Tibial artery (tissue), 4 donors: ENCODE data around the gene PPIB.

Source experiments
- DNase-seq, 2 donors: peaks; one replicate each; pipeline ENCODE4 v3.0.0-alpha.2; 2019
- H3K27ac ChIP-seq, 2 donors: fragments of 200-600 bp; sonication (generic) in 1 of 2; 1 replicate in 1 of 2; 2 replicates in 1 of 2; pipeline ENCODE4 v1.5.1; 2018 to 2019; ENCODE audit warnings: mild to moderate bottlenecking in 1 of 2
- H3K27me3 ChIP-seq, 2 donors: fragments of 200-600 bp; sonication (generic) in 1 of 2; one replicate each; pipeline versions ENCODE4 v1.5.1 to v1.6.0; 2016 to 2019
- H3K36me3 ChIP-seq, 3 donors: fragments of 200-600 bp; sonication (generic) in 2 of 3; one replicate each; pipeline ENCODE4 v1.5.1; 2016 to 2019; ENCODE audit warnings: mild to moderate bottlenecking in 2 of 3
- H3K4me1 ChIP-seq, 4 donors: fragments of 200-600 bp; sonication (generic) in 2 of 4; 1 replicate in 3 of 4; 2 replicates in 1 of 4; pipeline ENCODE4 v1.5.1; 2016 to 2019
- H3K4me3 ChIP-seq, 2 donors: fragments of 200-600 bp; sonication (generic) in 1 of 2; 1 replicate in 1 of 2; 2 replicates in 1 of 2; pipeline ENCODE4 v1.5.1; 2018 to 2019; ENCODE audit warnings: mild to moderate bottlenecking in 2 of 2
- H3K9me3 ChIP-seq, 3 donors: fragments of 200-600 bp; sonication (generic) in 1 of 3; one replicate each; pipeline ENCODE4 v1.5.1; 2016 to 2019
- CTCF ChIP-seq, 2 experiments: fragments of 200-600 bp in 1 of 2; fragments of 450-650 bp in 1 of 2; IDR thresholded peaks; one replicate each; pipeline ENCODE4 v1.5.1; 2017 to 2019; ENCODE audit warnings: antibody characterized with exemption in 2 of 2, mild to moderate bottlenecking in 1 of 2, moderate library complexity in 1 of 2
- intact Hi-C: fragments of 100-400 bp; cut with DNase I; formaldehyde crosslinking; loops from one replicate; pipeline ENCODE4 v1.15.0; 2023; ENCODE audit warnings: low total_unique reads

PPIB gene

GRCh38 chr15:64162869-64163658, at the start of gene PPIB:
PPIB (minus strand) TSS chr15:64163022; CDS start chr15:64162986, 36 bp downstream.
- peak; percentile 5 to 26 for TF ChIP-seq CTCF (IDR thresholded peaks at IDR 0.05)
- Histone ChIP-seq H3K4me3 (peak within 1 kb of the TSS; percentile 74 to 84), H3K4me1 (peaks cover 0 to 43% (median 37%) of the 10 kb centered on the region in 4 donors), H3K27me3 (no peaks in the 10 kb centered on the region), H3K27ac (peak within 1 kb of the TSS; percentile 84 to 85), H3K36me3 (peaks cover 29 to 36% (median 33%) of the 10 kb centered on the region in 3 donors), H3K9me3 (no peaks in the 10 kb centered on the region)
- intact Hi-C loops = loop anchor here (5.0 to 10.0 kb wide), 4 partner anchors 71 to 1449 kb away; partner anchors contain the start of genes CIAO2A, INTS14 and PCLAF
- DNase-seq = peak; percentile 97 to 99

- Histone ChIP-seq H3K4me1 (no peaks in the 10 kb centered on the region), H3K4me3 (no peak overlapping the region), H3K9me3 (no peaks in the 10 kb centered on the region), H3K27me3 (no peaks in the 10 kb centered on the region), H3K36me3 (peaks cover 9 to 23% (median 19%) of the 10 kb centered on the region in 3 donors), H3K27ac (no peak overlapping the region)
- intact Hi-C loops = no loop called here
- no peak for TF ChIP-seq CTCF (IDR thresholded peaks at IDR 0.05)
- DNase-seq = no peak
Measured at GRCh38 chr15:64211696-64212095, 48.9 kb upstream of the PPIB start.

GRCh38 chr15:64210371-64210770, 47.5 kb upstream of the PPIB start:
- intact Hi-C loops = no loop called here

GRCh38 chr15:64209680-64210334, 47.0 kb upstream of the PPIB start:
- H3K36me3 ChIP-seq = peaks cover 13 to 23% (median 19%) of the 10 kb centered on the region in 3 donors
- H3K27me3 ChIP-seq = no peaks in the 10 kb centered on the region
- no peaks in the 10 kb centered on the region for H3K9me3 ChIP-seq
- no peak for DNase-seq
- TF ChIP-seq CTCF (IDR thresholded peaks at IDR 0.05) = peak; percentile 34 to 37
- H3K4me1 ChIP-seq = no peaks in the 10 kb centered on the region
- intact Hi-C loops = loop anchor here (5.0 kb wide), 1 partner anchor 147 kb away; the partner anchor contains the start of gene CSNK1G1
- no peak overlapping the region for H3K4me3 ChIP-seq
- H3K27ac ChIP-seq = no peak overlapping the region

More at GRCh38 chr15:64210371-64210770, 47.5 kb upstream of the PPIB start:
- Histone ChIP-seq H3K4me3 (no peak overlapping the region), H3K4me1 (no peaks in the 10 kb centered on the region), H3K36me3 (peaks cover 13 to 23% (median 19%) of the 10 kb centered on the region in 3 donors), H3K27me3 (no peaks in the 10 kb centered on the region), H3K9me3 (no peaks in the 10 kb centered on the region), H3K27ac (no peak overlapping the region)
- TF ChIP-seq CTCF (IDR thresholded peaks at IDR 0.05) = no peak
- DNase-seq = no peak

GRCh38 chr15:64205202-64205601, 42.4 kb upstream of the PPIB start:
- H3K4me3 ChIP-seq = no peak overlapping the region
- H3K27me3 ChIP-seq = no peaks in the 10 kb centered on the region
- no peak overlapping the region for H3K27ac ChIP-seq
- H3K9me3 ChIP-seq = no peaks in the 10 kb centered on the region
- DNase-seq = no peak
- no peak for TF ChIP-seq CTCF (IDR thresholded peaks at IDR 0.05)
- H3K4me1 ChIP-seq = no peaks in the 10 kb centered on the region
- intact Hi-C loops = loop anchor here (5.0 kb wide), 1 partner anchor 152 kb away; the partner anchor contains the start of gene CSNK1G1
- peaks cover 26 to 31% (median 28%) of the 10 kb centered on the region in 3 donors for H3K36me3 ChIP-seq
